HG02970 (cell line): ENCODE measurements around the gene SEZ6L.

Experiments
- ATAC-seq: cut with Tn5 transposase; IDR thresholded peaks from one replicate; pipeline ENCODE4 v1.9.1; 2021; ENCODE audit warnings: mild to moderate bottlenecking, moderate library complexity, moderate number of reproducible peaks; ENCODE audit not compliant: unreplicated experiment, low FRiP score

The SEZ6L gene

GRCh38 chr22:26172389-26172990 lies 3.2 kb downstream of the SEZ6L start:
- ATAC-seq, result no peak

DNA sequence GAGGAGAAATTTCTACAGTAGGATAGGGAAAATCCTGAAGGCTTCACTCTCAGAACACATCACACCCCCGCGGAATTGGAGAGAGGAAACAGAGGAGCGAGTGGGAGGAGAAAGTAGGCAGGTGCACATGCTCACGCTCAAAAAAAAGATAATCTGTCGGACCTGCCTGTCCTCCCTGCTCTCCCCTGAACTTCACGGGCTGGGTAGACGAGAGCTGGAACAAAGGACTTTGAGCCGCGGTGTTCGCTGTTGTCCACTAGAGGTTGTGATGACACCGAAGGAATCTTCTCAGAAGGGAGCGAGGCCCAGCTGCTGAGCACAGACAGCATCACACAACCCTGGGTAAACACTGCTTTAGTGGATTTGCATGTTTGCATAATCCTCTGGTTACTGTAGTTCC lies 5.0 kb downstream of the SEZ6L start:
- ATAC-seq, result no peak

GRCh38 chr22:26182723-26183122 lies 13.5 kb downstream of the SEZ6L start:
- ATAC-seq, result no peak

DNA sequence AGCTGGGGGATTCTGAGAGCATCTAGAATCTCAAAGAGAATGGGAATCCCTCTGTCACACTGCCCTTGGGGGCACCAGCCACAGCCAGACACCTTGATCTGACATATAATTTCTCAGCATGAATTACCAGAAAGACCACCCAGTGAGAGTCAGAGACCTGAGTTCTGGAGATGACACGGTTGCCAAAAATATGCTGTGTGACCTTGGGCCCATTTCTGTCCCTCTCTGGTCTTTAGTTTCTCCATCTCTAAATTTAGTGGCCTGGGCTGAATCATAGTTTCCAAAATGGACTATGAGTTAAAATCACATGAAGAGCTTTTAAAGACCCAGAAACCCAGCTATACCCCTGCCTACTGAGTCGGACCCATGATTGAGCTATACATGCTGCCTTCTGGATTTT lies 15.9 kb downstream of the SEZ6L start:
- ATAC-seq, result no peak

GRCh38 chr22:26188341-26188740 lies 19.1 kb downstream of the SEZ6L start:
- ATAC-seq, result no peak

DNA sequence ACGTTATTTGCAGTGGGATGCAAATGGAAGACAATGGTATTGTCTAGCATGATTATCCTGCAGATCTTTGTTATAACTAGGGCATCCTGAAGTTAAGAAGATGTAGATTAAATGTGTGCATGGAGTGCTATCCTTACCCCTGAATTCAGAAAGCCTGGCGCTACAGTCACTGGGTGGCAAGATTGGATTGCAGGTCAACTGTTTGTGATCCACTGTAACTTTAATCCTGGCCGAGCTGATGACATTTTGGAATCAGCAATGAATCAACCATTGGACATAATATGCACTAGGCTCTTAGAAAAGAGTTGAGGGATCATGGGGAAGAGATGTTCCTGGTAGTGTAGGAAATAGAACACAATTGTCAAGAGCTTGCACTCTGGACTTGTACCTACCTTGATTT lies 25.1 kb downstream of the SEZ6L start:
- ATAC-seq, result no peak

DNA sequence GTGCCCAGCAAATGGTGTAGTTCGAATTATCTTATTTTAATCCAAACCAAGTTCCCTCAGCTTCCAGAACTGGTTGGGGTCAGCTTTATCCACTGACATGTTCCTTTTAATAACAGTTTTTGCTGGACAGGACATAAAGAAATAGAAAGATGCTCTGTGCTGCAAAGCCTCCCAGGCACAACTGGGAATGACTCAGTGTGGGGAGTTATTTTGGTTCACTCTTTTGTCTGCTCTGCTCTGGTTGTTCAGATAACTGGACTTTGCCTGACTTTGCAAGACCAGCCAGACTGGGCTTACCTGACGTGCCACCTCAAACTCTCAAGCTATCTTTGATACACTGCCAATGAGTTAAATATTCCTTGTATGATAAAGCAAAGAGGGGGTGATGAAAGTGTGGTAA lies 25.6 kb downstream of the SEZ6L start:
- ATAC-seq, result no peak

- ATAC-seq, result no peak
Observed at GRCh38 chr22:26196657-26197056, 27.4 kb downstream of the SEZ6L start.

GRCh38 chr22:26197425-26197824 lies 28.2 kb downstream of the SEZ6L start:
- ATAC-seq, result no peak

DNA sequence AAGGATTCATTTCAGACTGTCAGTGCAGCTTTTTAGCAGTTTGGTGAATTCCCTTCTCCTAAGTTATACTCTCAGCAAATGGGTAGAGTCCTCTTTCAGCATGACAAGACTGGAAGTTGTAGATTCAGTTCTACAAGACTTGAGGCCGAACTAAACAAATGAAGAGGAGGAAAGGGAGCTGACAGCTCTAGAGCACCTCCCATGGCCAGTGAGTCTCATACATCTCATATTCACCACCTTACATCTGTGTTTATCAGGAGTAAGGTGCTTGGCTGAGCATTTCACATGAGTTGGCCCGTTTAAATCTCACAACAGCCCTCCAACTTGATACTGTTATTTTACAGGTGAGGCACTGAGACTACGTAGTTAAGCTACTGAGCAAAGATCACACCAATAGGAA lies 30.4 kb downstream of the SEZ6L start:
- no peak for ATAC-seq

- ATAC-seq, result no peak
Observed at GRCh38 chr22:26202280-26202924, 33.1 kb downstream of the SEZ6L start.

GRCh38 chr22:26205494-26205893 lies 36.2 kb downstream of the SEZ6L start:
- ATAC-seq, result no peak

DNA sequence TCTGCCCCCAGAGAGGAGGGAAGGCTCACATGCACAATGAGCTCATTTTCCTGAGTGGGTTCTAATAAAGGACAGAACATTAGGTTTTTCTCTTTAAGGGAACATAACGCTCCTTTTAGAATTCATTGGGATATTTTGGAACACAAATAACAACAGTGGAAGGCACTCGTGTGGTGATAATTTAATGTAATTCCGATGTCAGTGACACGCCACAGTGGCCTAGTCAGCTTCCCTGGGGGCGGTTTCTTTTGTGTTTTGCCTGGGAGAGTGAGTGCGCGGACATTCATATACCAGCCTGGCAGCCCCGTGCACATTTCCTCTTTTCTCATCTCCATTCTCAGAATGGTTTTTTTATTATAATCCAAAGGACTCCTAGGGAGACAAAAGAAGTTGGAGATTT lies 41.1 kb downstream of the SEZ6L start:
- ATAC-seq, result no peak

GRCh38 chr22:26213826-26214225 lies 44.6 kb downstream of the SEZ6L start:
- ATAC-seq, result no peak

GRCh38 chr22:26214466-26214865 lies 45.2 kb downstream of the SEZ6L start:
- ATAC-seq, result no peak

GRCh38 chr22:26215736-26216135 lies 46.5 kb downstream of the SEZ6L start:
- ATAC-seq, result no peak

DNA sequence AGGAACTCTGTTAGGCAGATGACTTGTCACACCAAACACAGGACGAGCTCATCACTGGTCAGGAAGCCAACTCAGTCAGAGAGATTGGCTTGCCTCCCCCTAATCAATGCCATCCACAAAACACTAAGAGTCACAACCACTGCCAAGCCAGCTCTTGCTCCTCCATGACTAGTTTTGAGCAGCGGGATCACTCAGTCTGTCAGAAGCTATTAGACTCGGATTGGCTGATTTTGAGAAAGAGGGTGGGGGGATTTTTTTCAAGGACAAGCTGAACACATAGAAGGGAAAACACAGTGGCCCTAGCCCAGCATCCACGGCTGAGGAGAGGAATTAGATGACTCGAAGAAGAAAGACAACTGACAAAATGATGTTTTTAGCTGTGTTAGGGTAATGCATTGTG lies 55.9 kb downstream of the SEZ6L start:
- no peak for ATAC-seq

DNA sequence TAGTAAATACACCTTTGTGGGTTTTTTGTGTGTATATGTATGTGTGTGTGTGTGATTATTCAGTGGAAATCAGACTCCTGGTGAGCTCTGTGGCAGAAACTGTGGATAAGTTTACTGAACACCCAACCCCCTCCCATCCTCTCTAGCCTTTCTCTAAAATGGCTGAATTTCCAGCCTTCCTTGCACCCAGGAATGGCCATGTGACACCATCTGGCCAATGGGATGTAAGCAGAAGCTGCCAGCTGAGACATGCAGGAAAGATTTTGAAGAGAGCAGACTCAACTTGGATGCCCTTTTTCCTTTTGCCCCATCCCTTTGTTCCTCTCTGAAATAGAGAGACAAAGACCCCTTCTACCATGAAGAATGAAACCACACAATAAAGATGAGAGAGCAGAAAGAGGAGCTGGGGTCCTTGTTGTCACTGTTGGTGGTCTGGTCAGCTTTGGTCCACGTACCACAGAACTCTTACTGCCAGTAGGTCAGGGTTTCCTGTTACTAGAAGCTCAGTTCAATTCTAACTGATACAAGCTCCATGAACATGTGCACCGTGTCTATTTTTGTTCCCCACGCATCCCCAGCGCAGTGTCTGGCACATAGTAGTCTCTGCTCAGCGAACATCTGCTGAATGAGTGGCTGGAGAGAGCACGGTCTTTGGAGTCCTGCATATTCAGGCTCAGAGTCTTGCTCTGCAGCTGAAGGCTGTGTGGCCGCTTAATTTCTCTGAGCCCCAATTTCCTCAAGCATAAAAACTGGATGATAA lies 57.5 kb downstream of the SEZ6L start:
- no peak for ATAC-seq

DNA sequence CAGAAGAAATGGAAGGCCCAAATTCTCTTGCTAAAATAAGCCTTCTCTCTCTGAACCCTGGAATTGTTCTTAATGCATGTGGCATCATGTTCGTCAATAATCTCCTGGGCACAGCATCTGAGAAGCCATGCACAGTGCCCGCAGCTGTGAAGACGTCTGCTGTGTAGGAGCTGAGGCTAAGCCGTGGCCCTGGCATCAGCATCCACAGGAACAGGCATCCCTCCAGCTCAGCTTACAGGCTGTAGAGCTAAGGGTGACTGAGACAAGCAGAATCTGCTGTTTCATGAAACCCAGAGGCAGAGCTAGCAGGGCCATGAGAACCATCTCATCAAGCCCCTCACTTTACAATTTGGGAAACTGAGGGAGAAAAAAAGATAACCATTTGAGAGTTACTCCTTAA lies 60.6 kb downstream of the SEZ6L start:
- no peak for ATAC-seq

DNA sequence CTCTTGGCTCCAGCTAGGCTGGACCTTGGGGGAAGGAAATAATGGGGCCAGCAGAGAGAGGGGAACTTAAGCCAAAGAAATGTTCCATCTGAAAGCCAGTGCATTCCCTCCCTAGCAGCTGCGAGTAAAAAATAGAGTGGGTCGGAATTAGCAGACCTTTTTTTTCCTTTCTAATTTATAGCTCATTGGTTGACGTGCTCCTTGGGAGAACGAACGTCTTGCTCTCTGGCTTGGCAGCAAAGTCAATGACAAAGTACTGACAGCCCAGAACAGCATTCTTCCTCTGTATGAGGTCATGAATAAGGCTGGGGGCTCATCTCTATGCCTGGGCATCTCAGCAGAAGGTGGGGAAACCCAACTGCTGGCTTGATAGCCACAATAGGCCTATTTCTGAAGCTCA lies 65.0 kb downstream of the SEZ6L start:
- no peak for ATAC-seq

DNA sequence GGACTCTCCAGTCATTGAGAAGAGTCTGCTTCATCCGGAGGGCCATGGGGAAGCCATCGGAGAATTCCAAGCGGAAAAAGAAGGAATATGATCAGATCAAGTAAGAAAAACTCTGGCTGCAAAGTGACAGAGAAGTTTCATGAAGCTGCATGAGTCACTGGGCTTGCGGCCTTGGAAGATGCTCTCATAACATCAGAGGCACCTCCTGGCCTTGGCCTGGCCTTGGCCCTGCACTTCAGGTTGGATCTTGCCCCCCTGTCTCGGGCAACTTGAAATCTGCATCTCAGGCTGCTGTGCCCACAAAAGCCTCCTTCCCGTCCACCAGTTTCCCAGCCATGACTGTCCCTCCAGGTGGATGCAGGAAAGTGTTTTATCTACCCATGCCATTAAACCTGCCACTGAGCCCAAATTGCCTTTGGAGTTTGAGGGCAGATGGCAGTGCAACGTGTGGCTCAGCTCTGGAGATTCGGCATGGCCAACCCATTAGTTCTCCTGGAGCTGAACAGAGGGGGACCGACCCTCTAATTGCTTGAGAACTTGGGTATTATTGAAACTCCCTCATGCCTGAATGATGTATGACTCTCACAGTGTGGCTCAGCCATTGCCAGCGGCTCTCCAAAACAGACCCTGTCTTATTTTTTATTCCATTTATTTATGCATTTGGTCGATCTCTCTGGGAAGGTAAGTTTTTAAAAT lies 66.7 kb downstream of the SEZ6L start:
- ATAC-seq, result no peak
